DLD1 (cell line): Measurements from ENCODE around the gene ASIP.
"Not testable (repeated sequence)": the region's sequence is repeated elsewhere in the genome, so short reads cannot be mapped to it uniquely, and the experiment has no call there.

ENCODE experiments used
- in situ Hi-C: cut with HindIII; loops from 2 replicates; pipeline ENCODE4 v1.10.0; 2017; ENCODE audit warnings: low sequenced_read_pairs

ASIP gene

DNA sequence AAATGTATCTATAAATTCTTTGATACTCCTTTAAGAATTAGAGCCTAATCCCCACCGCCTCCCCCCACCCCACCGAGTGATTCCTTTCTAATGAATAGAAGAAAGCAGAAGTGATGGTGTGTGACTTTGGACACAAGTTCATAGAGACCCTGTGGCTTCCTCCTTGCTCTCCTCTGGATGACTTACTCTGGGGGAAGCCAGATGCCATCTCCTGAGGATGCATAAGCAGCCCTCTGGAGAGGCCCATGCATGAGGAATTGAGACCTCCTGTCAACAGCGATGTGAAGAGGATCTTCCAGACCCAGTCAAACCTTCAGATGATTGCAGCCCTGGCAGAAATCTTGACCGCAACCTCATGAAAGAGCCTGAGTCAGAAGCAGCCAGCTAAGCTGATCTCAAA lies 40.8 kb downstream of the ASIP start:
- in situ Hi-C loops: no loop called here

DNA sequence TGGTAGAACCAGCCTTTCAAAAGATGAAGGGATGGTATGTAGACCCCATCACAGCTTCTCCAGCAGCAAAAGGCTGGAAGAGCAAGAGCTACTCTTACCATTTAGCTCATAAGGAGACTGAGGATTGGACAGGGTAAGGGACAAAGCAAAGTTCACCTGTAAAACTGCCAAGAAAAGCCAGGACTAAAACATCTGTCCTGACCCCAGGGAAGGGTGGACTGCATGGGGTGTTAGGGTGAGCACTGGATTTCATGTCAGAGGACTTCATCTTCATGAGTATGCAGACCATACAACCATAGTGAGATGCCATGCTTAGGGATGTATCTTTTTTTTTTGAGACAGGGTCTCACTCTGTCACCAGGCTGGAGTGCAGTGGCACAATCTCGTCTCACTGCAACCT lies 42.6 kb downstream of the ASIP start:
- in situ Hi-C loops: no loop called here

DNA sequence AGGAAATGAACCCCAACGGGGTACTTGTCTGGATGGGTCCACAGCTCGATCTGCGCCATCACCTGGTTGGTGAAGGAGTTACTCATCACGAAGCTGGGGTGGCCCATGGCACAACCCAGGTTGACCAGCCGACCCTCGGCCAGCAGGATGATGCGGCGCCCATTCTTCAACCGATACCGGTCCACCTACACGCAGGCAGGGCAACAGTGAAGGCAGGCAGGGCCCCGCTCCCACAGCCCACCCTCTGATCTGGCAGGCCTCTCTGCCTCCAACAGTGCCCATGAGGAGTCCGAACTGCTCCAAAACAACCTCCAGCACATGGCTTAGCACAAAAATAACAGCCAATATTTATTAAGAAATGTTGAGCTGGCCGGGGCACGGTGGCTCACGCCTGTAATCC lies 44.2 kb downstream of the ASIP start:
- in situ Hi-C loops: no loop called here

DNA sequence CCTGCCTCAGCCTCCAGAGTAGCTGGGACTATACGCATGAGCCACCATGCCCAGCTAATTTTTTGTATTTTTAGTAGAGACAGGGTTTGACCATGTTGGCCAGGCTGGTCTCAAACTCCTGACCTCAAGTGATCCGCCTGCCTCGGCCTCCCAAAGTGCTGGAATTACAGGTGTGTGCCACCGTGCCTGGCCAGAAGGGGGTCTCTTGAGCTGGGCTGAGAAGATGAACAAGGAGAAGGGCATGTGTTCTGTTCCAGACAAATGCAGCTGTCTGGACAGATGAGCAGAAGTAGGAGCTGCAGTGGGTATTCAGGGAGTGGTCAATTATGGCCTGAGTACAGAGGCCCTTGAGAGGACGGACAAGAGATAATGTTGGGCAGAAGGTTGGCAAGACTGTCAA lies 46.3 kb downstream of the ASIP start:
- in situ Hi-C loops: not testable (repeated sequence)

DNA sequence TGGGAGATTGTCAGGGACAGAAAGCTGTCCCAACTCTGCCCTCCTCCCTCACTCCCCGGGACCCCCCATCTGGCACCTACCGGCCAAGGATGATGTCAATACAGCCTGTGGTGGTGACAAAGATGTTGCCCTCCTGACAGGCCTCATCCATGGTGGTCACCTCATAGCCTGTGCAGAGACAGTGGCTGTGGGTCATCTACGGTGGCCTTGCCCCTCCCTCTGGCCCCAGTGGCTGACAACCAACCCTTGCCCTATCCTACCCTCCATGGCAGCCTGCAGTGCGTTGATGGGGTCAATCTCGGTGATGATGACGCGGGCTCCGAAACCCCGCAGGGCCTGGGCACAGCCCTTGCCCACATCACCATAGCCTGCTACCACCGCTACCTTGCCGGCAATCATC lies 49.2 kb downstream of the ASIP start:
- in situ Hi-C loops: no loop called here

DNA sequence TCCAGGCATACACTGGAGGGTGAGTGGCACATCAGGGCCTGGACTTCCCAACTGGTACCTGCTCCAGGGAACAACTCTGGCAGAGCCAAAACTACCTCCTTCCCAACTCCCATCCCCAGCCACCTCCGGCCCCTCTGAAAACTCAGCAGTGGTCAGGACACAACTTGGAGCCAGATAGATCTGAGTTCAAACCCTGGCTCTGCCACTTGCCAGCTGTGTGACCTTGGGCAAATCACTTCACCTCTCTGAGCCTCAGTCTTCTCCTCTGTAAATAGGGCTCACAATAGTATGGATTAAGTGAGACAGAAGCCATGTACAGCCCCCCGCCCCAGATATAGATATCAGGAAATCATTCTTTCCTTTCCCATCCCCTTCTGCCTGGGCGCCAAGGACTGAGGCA lies 51.3 kb downstream of the ASIP start:
- in situ Hi-C loops: no loop called here

DNA sequence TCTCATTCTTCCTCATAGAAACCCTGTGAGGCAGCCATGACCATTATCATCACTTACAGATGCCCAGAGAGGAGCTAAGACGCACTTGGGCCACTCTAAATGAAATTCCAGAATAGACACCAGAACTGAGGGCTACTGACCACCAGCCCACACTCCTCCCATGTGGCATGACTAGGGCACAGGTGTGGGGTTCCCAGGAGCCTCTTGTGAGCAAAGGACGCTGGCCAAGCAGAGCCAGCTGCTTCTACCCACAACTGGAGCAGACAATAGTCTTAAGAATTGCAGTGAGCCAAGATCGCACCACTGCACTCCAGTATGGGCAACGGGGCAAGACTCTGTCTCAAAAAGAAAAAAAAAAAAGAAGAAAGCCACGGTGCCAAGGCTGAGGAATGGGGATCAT lies 51.9 kb downstream of the ASIP start:
- in situ Hi-C loops: no loop called here

DNA sequence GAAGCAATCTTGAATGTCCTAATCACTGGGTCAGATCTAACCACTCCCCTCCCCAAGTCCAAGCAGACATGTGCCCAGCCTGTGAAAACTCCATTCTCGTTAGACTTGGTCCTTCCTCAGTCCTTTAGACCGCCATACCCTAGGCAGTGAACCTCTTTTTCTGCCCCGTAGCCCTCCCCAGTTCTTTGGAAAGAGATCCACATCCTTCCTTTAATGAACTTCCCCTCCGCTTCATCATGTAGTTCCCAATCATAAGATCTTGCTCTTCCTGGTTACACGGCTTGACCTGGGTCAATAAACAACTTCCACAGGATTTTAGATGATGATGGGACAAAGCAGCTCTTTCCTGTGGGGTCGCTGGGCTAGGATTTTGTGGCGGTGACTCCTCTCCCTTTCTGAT lies 52.4 kb downstream of the ASIP start:
- in situ Hi-C loops: no loop called here

DNA sequence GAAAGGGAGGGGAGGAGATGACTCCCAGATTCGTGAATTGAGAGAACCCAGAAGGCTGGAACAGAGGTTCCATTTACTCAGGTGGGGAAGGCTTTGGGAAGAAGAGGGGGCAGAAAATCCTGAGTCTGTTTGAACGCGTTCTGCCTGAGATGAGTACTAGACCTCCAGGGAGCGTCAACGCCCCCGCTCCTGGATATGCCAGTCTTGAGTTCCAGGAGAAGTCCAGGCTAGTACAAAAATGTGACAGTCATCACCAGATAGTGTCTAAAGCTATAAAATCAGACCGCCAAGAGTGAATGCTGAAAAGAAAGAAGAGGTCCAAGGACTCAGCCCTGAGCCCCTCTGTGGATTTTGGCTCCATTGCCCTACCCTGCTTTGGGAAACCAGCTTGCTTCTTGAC lies 53.3 kb downstream of the ASIP start:
- in situ Hi-C loops: no loop called here

DNA sequence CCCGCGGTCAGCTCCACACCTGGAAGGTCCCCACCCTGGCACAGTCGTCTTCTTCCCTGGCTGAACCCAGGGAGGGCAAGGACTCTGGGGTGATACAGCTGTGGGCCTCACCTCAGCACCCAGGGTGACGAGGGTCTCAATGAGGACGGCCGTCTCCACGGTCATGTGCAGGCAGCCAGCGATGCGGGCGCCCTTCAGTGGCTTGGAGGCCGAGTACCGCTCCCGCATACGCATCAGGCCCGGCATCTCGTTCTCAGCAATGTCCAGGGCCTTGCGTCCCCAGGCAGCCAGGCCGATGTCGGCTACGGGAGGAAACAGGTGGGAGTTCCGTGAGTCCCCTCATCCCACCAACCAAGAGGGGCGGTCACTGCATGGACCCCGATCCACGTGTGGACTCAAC lies 54.1 kb downstream of the ASIP start:
- in situ Hi-C loops: no loop called here

DNA sequence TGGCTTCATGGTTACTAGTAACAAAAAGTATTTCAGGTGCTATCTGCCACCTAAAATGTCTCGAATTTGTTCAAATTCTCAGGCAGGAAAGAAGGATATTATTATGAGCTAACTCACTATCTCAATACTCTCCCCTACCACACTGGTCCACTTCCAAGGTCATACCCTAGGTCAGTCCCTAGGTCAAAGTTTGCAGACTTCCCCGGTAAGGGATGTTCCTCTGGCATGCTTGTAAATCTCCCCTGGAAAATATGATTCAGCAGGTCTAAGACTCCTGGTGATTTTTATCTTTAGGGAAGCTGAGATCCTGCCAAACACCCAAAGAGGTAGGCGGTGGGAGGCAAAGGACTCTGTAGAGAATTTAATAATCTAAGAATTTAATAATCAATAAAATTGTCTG lies 55.2 kb downstream of the ASIP start:
- in situ Hi-C loops: no loop called here

DNA sequence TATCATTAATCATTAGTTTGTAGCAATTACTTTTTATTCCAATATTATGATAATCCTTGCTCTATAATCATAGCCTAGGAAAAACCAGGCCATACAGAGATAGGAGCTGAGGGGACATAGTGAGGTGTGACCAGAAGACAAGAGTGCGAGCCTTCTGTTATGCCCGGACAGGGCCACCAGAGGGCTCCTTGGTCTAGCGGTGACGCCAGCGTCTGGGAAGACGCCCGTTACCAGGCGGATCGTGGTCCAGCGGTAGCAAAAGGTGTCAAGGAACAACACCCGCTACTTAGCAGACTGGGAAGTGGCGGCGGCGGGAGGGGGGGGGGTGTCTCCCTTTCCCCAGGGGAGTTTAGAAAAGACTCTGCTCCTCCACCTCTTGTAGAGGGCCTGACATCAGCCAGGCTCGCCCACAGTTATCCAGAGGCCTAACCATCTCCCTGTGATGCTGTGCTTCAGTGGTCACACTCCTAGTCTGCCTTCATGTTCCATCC lies 57.1 kb downstream of the ASIP start:
- in situ Hi-C loops: not testable (repeated sequence)

DNA sequence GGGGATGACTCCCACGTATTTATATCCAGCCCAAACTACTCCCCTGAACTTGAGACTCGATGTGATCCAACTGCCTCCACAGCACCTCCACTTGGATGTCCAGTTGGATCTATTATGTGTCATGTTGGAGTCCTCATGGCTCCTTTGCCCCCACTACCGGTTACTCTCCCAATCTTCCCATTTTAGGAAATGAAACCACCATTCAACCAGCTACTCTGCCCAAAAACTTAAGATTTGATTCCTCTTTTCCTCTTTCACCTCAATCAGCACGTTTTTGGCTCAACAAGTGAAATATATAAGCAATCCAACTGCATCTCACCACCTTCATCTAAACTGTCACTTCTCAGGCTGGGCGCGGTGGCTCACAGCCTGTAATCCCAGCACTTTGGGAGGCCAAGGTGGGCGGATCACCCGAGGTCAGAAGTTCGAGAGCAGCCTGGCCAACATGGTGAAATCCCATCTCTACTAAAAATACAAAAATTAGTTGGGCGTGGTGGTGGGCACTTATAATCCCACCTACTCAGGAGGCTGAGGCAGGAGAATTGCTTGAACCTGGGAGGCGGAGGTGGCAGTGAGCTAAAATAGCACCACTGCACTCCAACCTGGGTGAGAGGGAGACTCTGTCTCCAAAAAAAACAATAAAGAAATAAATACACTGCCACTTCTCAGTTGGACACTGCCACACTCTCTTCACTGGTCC lies 58.5 kb downstream of the ASIP start:
- in situ Hi-C loops: no loop called here

DNA sequence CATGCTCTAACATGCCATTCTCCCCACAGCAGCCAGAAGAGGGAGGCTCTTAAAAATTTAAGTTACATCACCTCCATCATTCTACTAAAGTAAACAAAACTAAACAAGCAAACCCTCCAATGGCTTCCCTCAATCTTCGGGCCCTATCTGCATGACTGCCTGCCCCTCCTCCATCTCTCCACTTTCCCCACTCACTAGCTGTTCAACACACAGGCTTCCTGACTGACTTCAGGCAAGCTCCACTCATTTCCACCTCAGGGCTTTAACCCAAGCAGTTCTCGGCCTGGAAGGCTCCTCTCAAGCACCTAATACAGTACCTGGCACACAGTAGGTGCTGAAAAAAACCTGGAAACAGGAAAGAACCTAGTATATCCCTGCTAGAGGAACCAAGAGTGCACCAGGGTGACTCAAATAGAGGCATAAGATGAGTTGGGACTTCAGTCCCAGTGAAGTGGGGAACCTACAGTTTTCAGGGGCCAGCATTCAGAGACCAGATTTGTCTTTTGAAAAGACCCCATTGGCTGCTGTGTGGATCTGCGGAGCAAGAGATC lies 59.1 kb downstream of the ASIP start:
- in situ Hi-C loops: no loop called here

DNA sequence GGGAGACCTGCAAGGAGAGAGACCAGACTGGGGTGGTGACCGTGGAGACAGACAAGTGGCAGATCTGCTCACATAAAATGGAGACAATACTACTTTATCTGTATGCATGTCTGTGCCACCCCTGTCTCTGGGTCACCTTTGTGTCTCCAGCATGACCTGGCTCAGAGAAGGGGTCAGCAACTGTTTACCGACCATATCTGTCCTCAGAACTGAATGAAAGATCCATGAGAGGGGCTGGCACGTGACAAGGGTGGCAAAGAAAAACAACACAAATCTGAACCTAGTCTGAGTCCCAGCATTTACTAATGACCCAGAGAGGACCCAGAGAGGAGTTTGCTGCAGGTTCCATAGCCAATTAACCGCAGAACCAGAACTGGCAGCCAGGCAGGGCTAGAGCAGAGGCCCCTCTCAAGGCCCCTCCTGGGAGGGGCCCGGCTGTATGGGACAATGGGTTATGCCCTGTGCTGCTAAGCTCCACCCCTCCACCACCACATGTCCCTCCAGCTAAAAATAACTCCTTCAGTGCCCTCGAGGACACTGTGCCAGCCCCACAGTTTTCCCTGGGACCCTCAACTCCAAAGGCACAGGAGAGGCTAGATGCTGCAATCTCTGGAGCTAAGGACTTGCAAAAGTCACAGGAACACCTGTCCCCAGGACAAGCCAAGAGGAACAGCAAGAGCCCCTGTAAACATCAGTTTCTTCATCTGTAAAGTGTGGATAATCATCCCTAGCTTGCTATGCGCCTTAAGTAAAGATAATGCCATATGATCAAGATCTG lies 59.8 kb downstream of the ASIP start:
- in situ Hi-C loops: no loop called here

DNA sequence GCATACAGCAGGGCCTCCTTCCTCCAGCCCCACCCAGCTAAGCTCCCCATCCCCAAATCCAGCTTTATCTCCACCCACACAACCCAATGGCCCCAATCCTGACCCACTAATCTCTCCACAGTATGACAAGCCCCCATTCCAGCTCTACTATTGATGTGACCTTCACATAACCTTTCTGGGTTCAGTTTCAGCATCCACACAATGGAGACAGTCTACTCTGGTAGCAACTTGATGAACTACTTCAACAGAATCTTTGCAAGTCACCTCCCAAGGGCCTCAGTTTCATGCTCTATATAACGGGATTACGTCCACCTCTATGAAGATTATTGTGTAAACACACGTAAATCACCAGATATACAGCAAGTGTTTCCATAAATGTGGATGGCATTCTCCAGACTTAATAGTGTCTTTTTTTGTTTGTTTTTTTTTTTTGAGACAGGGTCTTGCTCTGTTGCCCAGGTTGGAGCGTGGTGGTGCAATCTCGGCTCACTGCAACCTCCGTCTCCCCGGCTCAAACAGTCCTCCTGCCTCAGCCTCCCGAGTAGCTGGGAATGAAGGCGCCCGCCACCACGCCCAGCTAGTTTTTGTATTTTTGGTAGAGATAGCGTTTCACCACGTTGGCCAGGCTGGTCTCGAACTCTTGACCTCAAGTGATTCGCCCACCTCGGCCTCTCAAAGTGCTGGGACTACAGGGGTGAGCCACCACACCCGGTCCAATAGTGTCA lies 60.5 kb downstream of the ASIP start:
- in situ Hi-C loops: no loop called here

DNA sequence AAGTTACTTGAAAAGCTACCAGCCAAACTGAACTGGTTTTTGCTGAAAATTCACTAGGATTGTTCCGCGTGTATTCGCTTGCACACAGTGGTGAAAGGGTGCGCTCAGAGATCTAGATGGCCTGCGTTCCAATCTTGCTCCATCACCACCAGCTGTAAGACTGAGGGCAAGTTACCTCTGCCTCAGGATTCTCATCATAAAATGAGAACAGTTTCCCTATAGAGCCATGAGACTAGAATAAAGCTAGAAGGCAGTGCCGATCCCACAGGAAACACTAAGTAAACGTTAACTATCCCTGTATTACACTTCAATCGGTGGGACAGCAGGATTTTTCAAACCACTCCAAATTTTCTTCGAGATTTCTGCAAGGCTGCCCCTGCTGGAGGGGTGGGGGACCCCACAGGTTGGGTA lies 61.1 kb downstream of the ASIP start:
- in situ Hi-C loops: no loop called here

DNA sequence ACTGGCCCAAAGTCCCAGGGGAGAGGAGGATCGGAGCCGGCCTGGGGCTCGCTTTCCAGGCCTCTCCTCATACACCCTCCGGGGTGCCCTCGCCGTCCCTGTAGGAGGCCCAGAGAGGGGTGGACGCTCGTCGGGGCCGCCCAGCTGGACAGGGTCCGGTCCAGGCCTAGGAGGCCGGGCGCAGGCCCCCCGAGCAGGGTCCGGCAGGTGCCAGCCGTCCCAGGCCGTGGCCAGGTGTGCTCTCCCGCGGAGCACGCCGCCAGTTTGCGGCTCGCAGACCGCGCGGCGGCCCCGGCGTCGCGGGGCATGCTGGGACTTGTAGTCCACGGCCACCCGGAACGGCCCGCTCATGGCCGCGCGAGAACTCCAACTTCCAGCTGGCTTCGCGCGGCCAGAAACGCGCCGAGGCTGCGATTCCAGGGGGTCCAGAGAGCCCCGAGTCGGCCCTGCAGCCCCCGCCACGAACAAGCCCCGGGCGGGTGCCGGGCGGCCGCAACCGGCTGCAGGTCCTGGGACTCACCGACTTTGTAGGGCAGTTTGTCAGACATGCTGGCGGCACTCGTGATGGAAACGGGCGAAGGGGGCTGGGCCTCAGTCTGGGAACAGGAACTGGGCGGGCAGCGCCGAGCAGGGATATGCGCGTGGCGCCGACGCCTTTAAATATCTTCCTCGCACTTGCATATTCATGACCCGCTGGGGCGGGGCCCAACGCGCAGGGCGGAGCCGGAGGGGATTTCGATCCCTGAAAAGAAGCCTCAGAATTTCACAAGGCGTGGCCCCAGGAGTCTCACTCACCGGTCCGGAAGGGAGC lies 61.7 kb downstream of the ASIP start, which contains the start of gene AHCY:
AHCY (minus strand) TSS at position 633 of the 811 bp plus-strand sequence; CDS start at position 548, 85 bp downstream.
- in situ Hi-C loops: no loop called here

DNA sequence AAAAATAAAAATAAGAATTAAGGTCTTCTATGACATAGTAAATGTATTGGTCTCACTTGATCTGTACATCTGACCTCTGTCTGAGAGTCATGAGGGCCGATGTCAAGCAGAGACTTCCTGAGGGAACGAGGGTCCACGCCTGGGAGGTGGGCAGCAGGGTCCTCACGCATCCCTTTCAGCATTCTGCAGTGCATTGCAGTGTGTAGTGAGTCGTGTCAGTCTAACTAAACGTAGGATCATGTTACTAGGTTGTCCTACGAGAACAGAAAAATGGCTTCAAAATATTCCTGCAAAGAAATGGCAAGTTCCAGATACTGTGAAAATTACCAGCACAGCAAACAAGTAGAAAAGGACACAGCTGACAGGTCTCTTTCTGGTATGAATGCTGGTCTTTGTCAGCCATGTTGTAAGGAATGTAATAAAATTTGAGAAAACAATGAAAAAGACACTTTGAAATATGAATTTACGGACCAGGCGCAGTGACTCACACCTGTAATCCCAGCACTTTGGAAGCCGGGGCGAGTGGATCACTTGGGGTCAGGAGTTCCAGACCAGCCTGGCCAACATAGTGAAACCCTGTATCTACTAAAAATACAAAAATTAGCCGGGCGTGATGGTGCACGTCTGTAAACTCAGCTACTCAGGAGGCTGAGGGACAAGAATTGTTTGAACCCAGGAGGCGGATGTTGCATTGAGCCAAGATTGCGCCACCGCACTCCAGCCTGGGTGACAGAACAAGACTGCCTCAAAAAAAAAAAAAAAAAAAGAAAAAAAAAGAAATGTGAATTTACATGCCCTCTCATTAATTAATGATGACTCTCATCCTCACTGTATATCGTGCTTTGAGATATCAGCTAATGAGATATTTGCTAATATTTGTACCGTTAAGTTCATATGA lies 64.4 kb downstream of the ASIP start:
- in situ Hi-C loops: no loop called here

DNA sequence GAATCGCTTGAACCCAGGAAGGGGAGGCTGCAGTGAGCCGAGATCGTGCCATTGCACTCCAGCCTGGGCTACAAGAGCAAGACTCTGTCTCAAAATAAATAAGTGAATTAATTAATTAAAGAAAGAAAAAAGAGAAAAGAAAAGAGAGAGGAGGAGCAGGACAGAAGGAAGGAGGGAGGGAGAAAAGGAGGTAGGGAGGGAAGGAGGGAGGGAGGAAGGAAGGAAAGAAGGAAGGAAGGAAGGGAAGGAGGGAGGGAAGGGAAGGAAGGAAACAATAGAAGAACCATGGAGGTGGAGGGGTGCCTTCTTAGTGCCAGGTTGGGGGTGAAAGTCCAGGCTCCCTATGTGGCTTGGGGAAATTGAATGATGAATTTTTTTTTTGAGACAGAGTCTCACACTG lies 68.5 kb downstream of the ASIP start:
- in situ Hi-C loops: no loop called here
